HepG2 (cell line): ENCODE data around the gene FN1. TPM values are rescaled to one million over a fixed set of nuclear protein-coding genes. Genes with fewer than 3 reads are reported as not detected.

ENCODE experiments used
- BCLAF1 ChIP-seq: fragments of 450-650 bp; IDR thresholded peaks from 2 replicates; pipeline ENCODE4 v1.6.1; 2017; ENCODE audit warnings: mild to moderate bottlenecking
- HBP1 ChIP-seq: IDR thresholded peaks from 2 replicates; pipeline ENCODE4 v1.6.1; 2016; ENCODE audit warnings: low read depth, control low read depth
- HIVEP1 ChIP-seq: sonication (generic); formaldehyde crosslinking; IDR thresholded peaks from 2 replicates; pipeline ENCODE4 v1.4.0; 2020; ENCODE audit warnings: mild to moderate bottlenecking, missing genetic modification reagents
- HNF1A ChIP-seq, 2 experiments: sonication (generic) in 1 of 2; formaldehyde crosslinking in 1 of 2; IDR thresholded peaks; 2 replicates each; pipeline versions ENCODE4 v1.4.0 to v1.6.1; 2016 to 2020; ENCODE audit warnings: borderline replicate concordance in 1 of 2, low read depth in 1 of 2, mild to moderate bottlenecking in 1 of 2, missing genetic modification reagents in 1 of 2
- HOMEZ ChIP-seq: IDR thresholded peaks from 2 replicates; pipeline ENCODE4 v1.6.1; 2016; ENCODE audit warnings: low read depth
- KDM3A ChIP-seq: IDR thresholded peaks from 2 replicates; pipeline ENCODE4 v1.6.1; 2018; ENCODE audit warnings: low read depth, missing compliant biosample characterization
- MAZ ChIP-seq, 2 experiments: sonication (generic) in 1 of 2; formaldehyde crosslinking in 1 of 2; IDR thresholded peaks; 2 replicates each; pipeline versions ENCODE4 v1.5.0 to v1.6.1; 2012 to 2020; ENCODE audit warnings: low read depth in 2 of 2, mild to moderate bottlenecking in 2 of 2, borderline replicate concordance in 1 of 2, improper control_type of control experiment in 1 of 2, low read length in 1 of 2, missing genetic modification reagents in 1 of 2, moderate library complexity in 1 of 2
- PBX2 ChIP-seq: IDR thresholded peaks from 2 replicates; pipeline ENCODE4 v1.6.1; 2016; ENCODE audit warnings: control low read depth
- ZBTB4 ChIP-seq: sonication (generic); formaldehyde crosslinking; IDR thresholded peaks from 2 replicates; pipeline ENCODE4 v1.4.0; 2020; ENCODE audit warnings: missing genetic modification reagents, mild to moderate bottlenecking, borderline replicate concordance
- ZFYVE20 ChIP-seq: sonication (generic); formaldehyde crosslinking; IDR thresholded peaks from 2 replicates; pipeline ENCODE4 v1.8.0; 2023; ENCODE audit warnings: low read depth, mild to moderate bottlenecking, moderate library complexity, missing genetic modification reagents, borderline replicate concordance
- ZNF251 ChIP-seq: sonication (generic); formaldehyde crosslinking; IDR thresholded peaks from 2 replicates; pipeline ENCODE4 v1.9.0; 2021; ENCODE audit warnings: mild to moderate bottlenecking, missing genetic modification reagents
- ZNF557 ChIP-seq: sonication (generic); formaldehyde crosslinking; IDR thresholded peaks from 2 replicates; pipeline ENCODE4 v1.4.0; 2020; ENCODE audit warnings: missing genetic modification reagents
- polyA plus RNA-seq, 8 experiments: library from polyadenylated mRNA; depleted of rRNA in 3 of 8; stranded (reverse) in 7 of 8; unstranded in 1 of 8; fragments of >200 nt; fragmentation: Illumina TruSeq in 4 of 8; extraction: Trizol in 4 of 8; gene quantifications; 2 replicates each; pipeline versions ENCODE4 v1.2.1 to v1.2.3, GENCODE V29; 2011 to 2016; ENCODE audit warnings: low read depth in 4 of 8, missing spikeins in 1 of 8, mixed read lengths in 1 of 8; ENCODE audit not compliant: insufficient read depth in 1 of 8
- total RNA-seq, 5 experiments: library from RNA; depleted of rRNA; stranded (reverse); fragments of >200 nt; fragmentation: Illumina TruSeq; extraction: Trizol; gene quantifications; 2 replicates each; pipeline ENCODE4 v1.2.3, GENCODE V29; 2016; ENCODE audit warnings: low read depth in 1 of 5

Gene FN1
- total and polyA plus RNA-seq, 2 of the 13 experiments (the other 11 are each of a cell fraction or from before 2014, with no cell fraction given): 1,847 to 6,471 TPM

GRCh38 chr2:215420471-215420935 lies 15.4 kb downstream of the FN1 start (continued):
- no peak for TF ChIP-seq BCLAF1
- TF ChIP-seq HOMEZ (CRISPR knock-in tag): peak; percentile 82; the same call in 1 of the 2 replicates
- no peak for TF ChIP-seq ZFYVE20 (CRISPR knock-in tag)
- no peak for TF ChIP-seq HIVEP1 (CRISPR knock-in tag)
- no peak for TF ChIP-seq PBX2 (CRISPR knock-in tag)
- 0 out of 2 replicates have a peak, but pooled peaks have one; percentile 52 for TF ChIP-seq ZNF557 (CRISPR knock-in tag)
- TF ChIP-seq HBP1 (CRISPR knock-in tag): peak; percentile 69; the same call in 1 of the 2 replicates
- no peak for TF ChIP-seq MAZ (IDR thresholded peaks at IDR 0.05; ENCODE audit: borderline replicate concordance, low read depth, low read length)
- TF ChIP-seq MAZ (CRISPR knock-in tag; IDR thresholded peaks at IDR 0.05; ENCODE audit: low read depth): peak; percentile 40; the same call in 1 of the 2 replicates
- TF ChIP-seq HNF1A (IDR thresholded peaks at IDR 0.05; ENCODE audit: low read depth): 0 out of 2 replicates have a peak, but pooled peaks have one; percentile 15
- TF ChIP-seq HNF1A (CRISPR knock-in tag; IDR thresholded peaks at IDR 0.05; ENCODE audit: borderline replicate concordance): no peak
- no peak for TF ChIP-seq ZBTB4
- TF ChIP-seq ZNF251 (CRISPR knock-in tag): no peak
- peak; percentile 46; the same call in 1 of the 2 replicates for TF ChIP-seq KDM3A (CRISPR knock-in tag)
